Epithelial cell of proximal tubule (primary cell): ENCODE data around the gene SOX8. TPM values are rescaled to one million over a fixed set of nuclear protein-coding genes. Genes with fewer than 3 reads are reported as not detected.
"Not testable (repeated sequence)": the region's sequence is repeated elsewhere in the genome, so short reads cannot be mapped to it uniquely, and the experiment has no call there.

ENCODE experiments used
- DNase-seq: peaks from one replicate; pipeline ENCODE4 v3.0.0-alpha.2; 2011; ENCODE audit warnings: low read depth
- H3K4me3 ChIP-seq: 2 replicates; pipeline ENCODE4 v1.5.1; 2011; ENCODE audit warnings: low read depth, mild to moderate bottlenecking, low read length
- CTCF ChIP-seq: conservative IDR thresholded peaks from 2 replicates; pipeline ENCODE4 v1.5.1; 2012; ENCODE audit warnings: low read depth, mild to moderate bottlenecking, low read length
- total RNA-seq: library from RNA; depleted of rRNA; stranded (reverse); fragments of >200 nt; gene quantifications from 2 replicates; pipeline ENCODE4 v1.2.3, GENCODE V29; 2015

The SOX8 gene
- total RNA-seq, 1 donor from 2014 or later = not detected

- no peak overlapping the region for H3K4me3 ChIP-seq
- no peak for DNase-seq
- TF ChIP-seq CTCF = no peak
Observed at GRCh38 chr16:1024138-1024537, 42.6 kb downstream of the SOX8 start.

- H3K4me3 ChIP-seq, DNase-seq: not testable (repeated sequence)
Observed at GRCh38 chr16:1025183-1025809, 43.7 kb downstream of the SOX8 start.

GRCh38 chr16:1026057-1026783, 44.6 kb downstream of the SOX8 start:
- no peak for TF ChIP-seq CTCF
- no peak overlapping the region for H3K4me3 ChIP-seq
- no peak for DNase-seq

GRCh38 chr16:1026784-1027500, 45.4 kb downstream of the SOX8 start:
- no peak overlapping the region for H3K4me3 ChIP-seq
- no peak for TF ChIP-seq CTCF
- DNase-seq = no peak

- TF ChIP-seq CTCF = no peak
- H3K4me3 ChIP-seq = no peak overlapping the region
- DNase-seq = no peak
Observed at GRCh38 chr16:1027501-1027815, 45.9 kb downstream of the SOX8 start.

GRCh38 chr16:1028056-1028455, 46.5 kb downstream of the SOX8 start:
- DNase-seq = no peak
- H3K4me3 ChIP-seq = no peak overlapping the region
- no peak for TF ChIP-seq CTCF

GRCh38 chr16:1028524-1029258, 47.1 kb downstream of the SOX8 start:
- no peak overlapping the region for H3K4me3 ChIP-seq
- no peak for TF ChIP-seq CTCF
- no peak for DNase-seq
